Stomach (tissue), 4 donors: ENCODE measurements around the gene GRM4.

Source experiments
- CTCF ChIP-seq, 7 experiments: fragments of 450-650 bp in 4 of 7; fragments of 200-600 bp in 3 of 7; sonication (generic) in 3 of 7; IDR thresholded peaks; one replicate each; pipeline ENCODE4 v1.5.1; 2016 to 2019; ENCODE audit warnings: antibody characterized with exemption in 7 of 7, control low read depth in 2 of 7, mild to moderate bottlenecking in 1 of 7
- POLR2AphosphoS5 ChIP-seq, 3 donors: sonication (generic); formaldehyde crosslinking; IDR thresholded peaks; one replicate each; pipeline ENCODE4 v1.6.1; 2016; ENCODE audit warnings: antibody characterized with exemption in 3 of 3

- no peak for TF ChIP-seq CTCF (IDR thresholded peaks at IDR 0.05)
- no peak for TF ChIP-seq POLR2AphosphoS5 (IDR thresholded peaks at IDR 0.05)
Observed at GRCh38 chr6:34150766-34151165, 4.9 kb upstream of the GRM4 start.
